Activated CD8-positive, alpha-beta T cell treated with anti-CD3 and anti-CD28 coated beads for 36 hours (primary cell): ENCODE data around the gene NDRG2. TPM values are rescaled to one million over a fixed set of nuclear protein-coding genes. Genes with fewer than 3 reads are reported as not detected.

Experiments used
- ATAC-seq: fragments of 200-7000 bp; cut with Tn5 transposase; one replicate; pipeline ENCODE4 v1.10.0; 2021; ENCODE audit warnings: mild to moderate bottlenecking, moderate library complexity
- CTCF ChIA-PET: fragments of 350-600 bp; sonication (Branson Sonifier 250); formaldehyde crosslinking; loops from one replicate; lab custom pipeline; 2021; ENCODE audit warnings: antibody characterized with exemption; lab: Charles Lee
- POLR2A ChIA-PET: fragments of 350-600 bp; sonication (Branson Sonifier 250); formaldehyde crosslinking; loops from one replicate; lab custom pipeline; 2021; ENCODE audit warnings: antibody characterized with exemption; lab: Charles Lee
- DNase-seq: peaks from one replicate; pipeline ENCODE4 v3.0.0-alpha.2; 2020
- H3K27ac Mint-ChIP-seq: one replicate; pipeline ENCODE4 v1.8.0; 2021; ENCODE audit warnings: mild to moderate bottlenecking, mixed read lengths
- H3K27me3 Mint-ChIP-seq: one replicate; pipeline ENCODE4 v1.8.0; 2021; ENCODE audit warnings: mixed read lengths
- H3K36me3 Mint-ChIP-seq: one replicate; pipeline ENCODE4 v1.8.0; 2021; ENCODE audit warnings: low read depth, mixed read lengths
- H3K4me1 Mint-ChIP-seq: one replicate; pipeline ENCODE4 v1.8.0; 2021; ENCODE audit warnings: low read depth, mixed read lengths
- H3K4me3 Mint-ChIP-seq: one replicate; pipeline ENCODE4 v1.8.0; 2021; ENCODE audit warnings: mild to moderate bottlenecking, moderate library complexity, mixed read lengths
- H3K9me3 Mint-ChIP-seq: one replicate; pipeline ENCODE4 v1.8.0; 2021; ENCODE audit warnings: mixed read lengths
- CTCF ChIP-seq: fragments of 200-600 bp; IDR thresholded peaks from one replicate; pipeline ENCODE4 v1.8.0; 2022; ENCODE audit warnings: antibody characterized with exemption, mild to moderate bottlenecking
- intact Hi-C: fragments of 100-400 bp; cut with micrococcal nuclease; formaldehyde crosslinking; loops from one replicate; pipeline ENCODE4 v1.10.0; 2022
- total RNA-seq, 2 experiments: library from RNA; stranded (reverse); gene quantifications; one replicate each; pipeline ENCODE4 v1.2.3, GENCODE V29; 2021

NDRG2 gene
- total RNA-seq, 2 experiments from 2014 or later = 4.3 to 5.3 TPM

GRCh38 chr14:21026274-21026987 is 1.6 kb upstream of the NDRG2 start:
- H3K4me3 Mint-ChIP-seq = no peak overlapping the region
- POLR2A ChIA-PET = no interaction called here

GRCh38 chr14:21025371-21026273 is 761 bp upstream of the NDRG2 start:
- Mint-ChIP-seq H3K4me3 (peak overlapping the region; percentile 78), H3K4me1 (peaks cover 12% of the 10 kb centered on the region), H3K27me3 (peaks cover 2% of the 10 kb centered on the region), H3K9me3 (no peaks in the 10 kb centered on the region), H3K36me3 (no peaks in the 10 kb centered on the region), H3K27ac (no peak overlapping the region)
- DNase-seq = no peak
- intact Hi-C loops = no loop called here
- ChIA-PET POLR2A (no interaction called here), CTCF (interaction anchor here (1.0 to 15.2 kb wide), 9 partner anchors 8 to 78 kb away, joined by 3 to 224 read pairs (median 7); partner anchors contain the start of gene ZNF219)
- peak; percentile 41 for ATAC-seq
- TF ChIP-seq CTCF = no peak

More at GRCh38 chr14:21026274-21026987, 1.6 kb upstream of the NDRG2 start:
- H3K27me3 Mint-ChIP-seq = peaks cover 2% of the 10 kb centered on the region
- no peak for TF ChIP-seq CTCF
- intact Hi-C loops = no loop called here
- no peaks in the 10 kb centered on the region for H3K36me3 Mint-ChIP-seq
- no peak overlapping the region for H3K27ac Mint-ChIP-seq
- CTCF ChIA-PET = interaction anchor here (1.0 to 5.4 kb wide), 6 partner anchors 9 to 78 kb away, joined by 3 to 38 read pairs (median 6); no protein-coding TSS in a partner anchor
- ATAC-seq (no peak), DNase-seq (no peak)
- peaks cover 12% of the 10 kb centered on the region for H3K4me1 Mint-ChIP-seq
- no peaks in the 10 kb centered on the region for H3K9me3 Mint-ChIP-seq

- peak; percentile 18 for DNase-seq
- H3K27me3 Mint-ChIP-seq = peaks cover 2% of the 10 kb centered on the region
- intact Hi-C loops = no loop called here
- TF ChIP-seq CTCF = no peak
- H3K4me3 Mint-ChIP-seq = peak overlapping the region; percentile 78
- ChIA-PET CTCF (interaction anchor here (0.8 to 15.2 kb wide), 9 partner anchors 9 to 81 kb away, joined by 3 to 224 read pairs (median 5); partner anchors contain the start of gene ZNF219), POLR2A (interaction anchor here (1.1 to 1.2 kb wide), 3 partner anchors 9 to 79 kb away, joined by 3 to 7 read pairs (median 3); no protein-coding TSS in a partner anchor)
- ATAC-seq = peak; percentile 40
- H3K9me3 Mint-ChIP-seq = no peaks in the 10 kb centered on the region
- peaks cover 12% of the 10 kb centered on the region for H3K4me1 Mint-ChIP-seq
- H3K36me3 Mint-ChIP-seq = no peaks in the 10 kb centered on the region
- peak overlapping the region; percentile 41 for H3K27ac Mint-ChIP-seq
Measured at GRCh38 chr14:21023817-21024584, 860 bp downstream of the NDRG2 start.

- no peaks in the 10 kb centered on the region for H3K9me3 Mint-ChIP-seq
- DNase-seq (no peak), ATAC-seq (no peak)
- H3K36me3 Mint-ChIP-seq = no peaks in the 10 kb centered on the region
- no peak overlapping the region for H3K27ac Mint-ChIP-seq
- peaks cover 2% of the 10 kb centered on the region for H3K27me3 Mint-ChIP-seq
- POLR2A ChIA-PET = interaction anchor here (1.1 to 1.2 kb wide), 3 partner anchors 8 to 80 kb away, joined by 3 to 7 read pairs (median 3); no protein-coding TSS in a partner anchor
- TF ChIP-seq CTCF = no peak
- CTCF ChIA-PET = interaction anchor here (0.8 to 15.2 kb wide), 8 partner anchors 8 to 81 kb away, joined by 3 to 224 read pairs (median 4); partner anchors contain the start of gene ZNF219
- intact Hi-C loops = no loop called here
- peaks cover 12% of the 10 kb centered on the region for H3K4me1 Mint-ChIP-seq
- no peak overlapping the region for H3K4me3 Mint-ChIP-seq
Measured at GRCh38 chr14:21023174-21023573, 1.7 kb downstream of the NDRG2 start.
